Breast epithelium (tissue), 3 donors: ENCODE results near the gene FSHR.

Experiments
- POLR2A ChIP-seq: fragments of 450-650 bp; IDR thresholded peaks from one replicate; pipeline ENCODE4 v1.6.1; 2016; ENCODE audit warnings: antibody characterized with exemption, mild to moderate bottlenecking, moderate library complexity
- TF ChIP-seq, protein P1 (sequence below), 3 donors: fragments of 450-650 bp; IDR thresholded peaks; one replicate each; pipeline ENCODE4 v1.5.1; 2016 to 2017; ENCODE audit warnings: antibody characterized with exemption in 3 of 3, mild to moderate bottlenecking in 3 of 3, moderate library complexity in 3 of 3

DNA sequence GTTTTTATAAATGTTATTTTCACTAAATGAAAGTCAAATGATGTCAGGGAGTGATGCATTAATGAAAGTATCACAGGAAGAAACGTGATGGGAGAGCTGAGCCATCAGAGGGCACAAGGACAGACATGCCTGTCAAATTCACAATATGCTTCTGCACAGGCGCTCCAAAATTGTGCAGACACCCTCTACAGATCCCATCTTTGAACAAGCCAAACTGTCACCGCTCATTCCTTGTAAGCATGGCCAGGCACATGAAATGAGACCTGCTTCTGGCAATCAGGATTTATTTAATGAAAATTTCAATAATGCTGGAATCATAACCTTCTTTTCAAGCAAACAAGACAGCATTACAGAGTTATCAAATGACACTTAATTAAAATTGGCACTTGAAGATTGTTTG, 20.4 kb upstream of the FSHR start:
- TF ChIP-seq, protein P1, sequence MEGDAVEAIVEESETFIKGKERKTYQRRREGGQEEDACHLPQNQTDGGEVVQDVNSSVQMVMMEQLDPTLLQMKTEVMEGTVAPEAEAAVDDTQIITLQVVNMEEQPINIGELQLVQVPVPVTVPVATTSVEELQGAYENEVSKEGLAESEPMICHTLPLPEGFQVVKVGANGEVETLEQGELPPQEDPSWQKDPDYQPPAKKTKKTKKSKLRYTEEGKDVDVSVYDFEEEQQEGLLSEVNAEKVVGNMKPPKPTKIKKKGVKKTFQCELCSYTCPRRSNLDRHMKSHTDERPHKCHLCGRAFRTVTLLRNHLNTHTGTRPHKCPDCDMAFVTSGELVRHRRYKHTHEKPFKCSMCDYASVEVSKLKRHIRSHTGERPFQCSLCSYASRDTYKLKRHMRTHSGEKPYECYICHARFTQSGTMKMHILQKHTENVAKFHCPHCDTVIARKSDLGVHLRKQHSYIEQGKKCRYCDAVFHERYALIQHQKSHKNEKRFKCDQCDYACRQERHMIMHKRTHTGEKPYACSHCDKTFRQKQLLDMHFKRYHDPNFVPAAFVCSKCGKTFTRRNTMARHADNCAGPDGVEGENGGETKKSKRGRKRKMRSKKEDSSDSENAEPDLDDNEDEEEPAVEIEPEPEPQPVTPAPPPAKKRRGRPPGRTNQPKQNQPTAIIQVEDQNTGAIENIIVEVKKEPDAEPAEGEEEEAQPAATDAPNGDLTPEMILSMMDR (IDR thresholded peaks at IDR 0.05): no peak
- no peak for TF ChIP-seq POLR2A
